GM12891 (cell line): Measurements from ENCODE around the gene TRAPPC8.

Source experiments
- POLR2A ChIP-seq: IDR thresholded peaks from 2 replicates; pipeline ENCODE4 v1.6.1; 2011; ENCODE audit warnings: low read depth, low read length, control low read depth
- POLR2AphosphoS5 ChIP-seq: IDR thresholded peaks from 2 replicates; pipeline ENCODE4 v1.6.1; 2011; ENCODE audit warnings: low read depth, low read length, control low read depth
- TAF1 ChIP-seq: IDR thresholded peaks from 2 replicates; pipeline ENCODE4 v1.6.1; 2011; ENCODE audit warnings: low read depth, low read length, control low read depth

- no peak for TF ChIP-seq POLR2AphosphoS5
- TF ChIP-seq POLR2A, result no peak
- no peak for TF ChIP-seq TAF1
Measured at GRCh38 chr18:31875301-31875700, 67.6 kb downstream of the TRAPPC8 start.
